Jurkat, Clone E6-1 (cell line): ENCODE data around the gene CNTN3. TPM values are rescaled to one million over a fixed set of nuclear protein-coding genes. Genes with fewer than 3 reads are reported as not detected.

ENCODE experiments used
- DNase-seq: peaks from one replicate; pipeline ENCODE4 v3.0.0-alpha.2; 2011; ENCODE audit warnings: low read depth, low spot score
- H3K4me3 ChIP-seq: 2 replicates; pipeline ENCODE4 v1.5.1; 2011; ENCODE audit warnings: mild to moderate bottlenecking, low read length, control low read depth, moderate library complexity
- polyA plus RNA-seq: library from polyadenylated mRNA; unstranded; fragments of >200 nt; gene quantifications from one replicate; pipeline ENCODE4 v1.2.1, GENCODE V29; 2012; ENCODE audit warnings: missing spikeins; ENCODE audit not compliant: insufficient read length, insufficient read depth

Gene CNTN3
- polyA plus RNA-seq = not detected

GRCh38 chr3:74614107-74614967 lies at the start of gene CNTN3:
TSS of gene CNTN3 (minus strand) at chr3:74614659. CDS start at chr3:74521112, 93,547 bp downstream.
- no peak within 1 kb of the TSS for H3K4me3 ChIP-seq
- no peak for DNase-seq

- no peak for DNase-seq
- no peak overlapping the region for H3K4me3 ChIP-seq
These were observed 48.7 kb upstream of the CNTN3 start for GRCh38 chr3:74663178-74663577.

- no peak overlapping the region for H3K4me3 ChIP-seq
- no peak for DNase-seq
These were observed 47.2 kb upstream of the CNTN3 start for GRCh38 chr3:74661672-74662071.

GRCh38 chr3:74651885-74652284 lies 37.4 kb upstream of the CNTN3 start:
- no peak overlapping the region for H3K4me3 ChIP-seq
- DNase-seq = no peak

GRCh38 chr3:74651292-74651691 lies 36.8 kb upstream of the CNTN3 start:
- no peak overlapping the region for H3K4me3 ChIP-seq
- DNase-seq = no peak

- DNase-seq = no peak
- H3K4me3 ChIP-seq = no peak overlapping the region
These were observed 33.6 kb upstream of the CNTN3 start for GRCh38 chr3:74648107-74648506.

GRCh38 chr3:74646094-74646493 lies 31.6 kb upstream of the CNTN3 start:
- no peak for DNase-seq
- H3K4me3 ChIP-seq = no peak overlapping the region

- no peak overlapping the region for H3K4me3 ChIP-seq
- DNase-seq = no peak
These were observed 29.2 kb upstream of the CNTN3 start for GRCh38 chr3:74643636-74644035.

GRCh38 chr3:74642876-74643275 lies 28.4 kb upstream of the CNTN3 start:
- DNase-seq = no peak
- no peak overlapping the region for H3K4me3 ChIP-seq

GRCh38 chr3:74640211-74640610 lies 25.8 kb upstream of the CNTN3 start:
- no peak for DNase-seq
- H3K4me3 ChIP-seq = no peak overlapping the region

- no peak for DNase-seq
- no peak overlapping the region for H3K4me3 ChIP-seq
These were observed 25.2 kb upstream of the CNTN3 start for GRCh38 chr3:74639681-74640080.

- H3K4me3 ChIP-seq = no peak overlapping the region
- no peak for DNase-seq
These were observed 22.5 kb upstream of the CNTN3 start for GRCh38 chr3:74636981-74637380.

- no peak for DNase-seq
- no peak overlapping the region for H3K4me3 ChIP-seq
These were observed 18.6 kb upstream of the CNTN3 start for GRCh38 chr3:74633021-74633420.

- no peak for DNase-seq
- no peak overlapping the region for H3K4me3 ChIP-seq
These were observed 17.1 kb upstream of the CNTN3 start for GRCh38 chr3:74631351-74632140.

- no peak for DNase-seq
- no peak overlapping the region for H3K4me3 ChIP-seq
These were observed 16.1 kb upstream of the CNTN3 start for GRCh38 chr3:74630602-74631001.

GRCh38 chr3:74626011-74626410 lies 11.6 kb upstream of the CNTN3 start:
- no peak overlapping the region for H3K4me3 ChIP-seq
- DNase-seq = no peak

GRCh38 chr3:74624301-74624700 lies 9.8 kb upstream of the CNTN3 start:
- no peak overlapping the region for H3K4me3 ChIP-seq
- DNase-seq = no peak

GRCh38 chr3:74623261-74623836 lies 8.9 kb upstream of the CNTN3 start:
- no peak for DNase-seq
- H3K4me3 ChIP-seq = no peak overlapping the region

- DNase-seq = no peak
- no peak overlapping the region for H3K4me3 ChIP-seq
These were observed 7.1 kb upstream of the CNTN3 start for GRCh38 chr3:74621581-74621980.

GRCh38 chr3:74617776-74618175 lies 3.3 kb upstream of the CNTN3 start:
- DNase-seq = no peak
- no peak overlapping the region for H3K4me3 ChIP-seq
